Activated CD8-positive, alpha-beta memory T cell treated with anti-CD3 and anti-CD28 coated beads, Interleukin-2, amount 50 U/mL, for 24 hours (primary cell): Measurements from ENCODE around the gene DBNL.
"Not testable (repeated sequence)": the region's sequence is repeated elsewhere in the genome, so short reads cannot be mapped to it uniquely, and the experiment has no call there.

ENCODE experiments used
- DNase-seq: peaks from one replicate; pipeline ENCODE4 v3.0.0-alpha.2; 2020; ENCODE audit errors: extremely low read depth

Gene DBNL

GRCh38 chr7:44044315-44045225 lies at the start of gene DBNL:
Gene DBNL (plus strand): TSS chr7:44044702. CDS start chr7:44044738, 36 bp downstream.
- peak; percentile 89 for DNase-seq

GRCh38 chr7:43997532-43997931 lies 47.0 kb upstream of the DBNL start, which contains the start of gene SPDYE1:
Gene SPDYE1 (plus strand): TSS chr7:43997897. CDS start chr7:43999950, 2,053 bp downstream.
- not testable (repeated sequence) for DNase-seq

GRCh38 chr7:44012081-44012480 lies 32.4 kb upstream of the DBNL start:
- not testable (repeated sequence) for DNase-seq

- DNase-seq, result not testable (repeated sequence)
Measured at GRCh38 chr7:44015090-44015489, 29.4 kb upstream of the DBNL start.

- peak; percentile 97 for DNase-seq
Measured at GRCh38 chr7:44018857-44019807, 25.4 kb upstream of the DBNL start.

GRCh38 chr7:44019825-44020224 lies 24.7 kb upstream of the DBNL start:
- DNase-seq, result not testable (repeated sequence)

- DNase-seq, result not testable (repeated sequence)
Measured at GRCh38 chr7:44022069-44022468, 22.4 kb upstream of the DBNL start.

- DNase-seq, result not testable (repeated sequence)
Measured at GRCh38 chr7:44022796-44023467, 21.6 kb upstream of the DBNL start.

GRCh38 chr7:44029433-44029832 lies 15.1 kb upstream of the DBNL start:
- DNase-seq, result not testable (repeated sequence)

GRCh38 chr7:44030029-44030428 lies 14.5 kb upstream of the DBNL start:
- DNase-seq, result not testable (repeated sequence)

- not testable (repeated sequence) for DNase-seq
Measured at GRCh38 chr7:44031319-44031718, 13.2 kb upstream of the DBNL start.

GRCh38 chr7:44032031-44032430 lies 12.5 kb upstream of the DBNL start:
- DNase-seq, result not testable (repeated sequence)

GRCh38 chr7:44033971-44034844 lies 10.3 kb upstream of the DBNL start:
- DNase-seq, result not testable (repeated sequence)

- DNase-seq, result not testable (repeated sequence)
Measured at GRCh38 chr7:44036364-44036763, 8.1 kb upstream of the DBNL start.

GRCh38 chr7:44037951-44038350 lies 6.6 kb upstream of the DBNL start:
- not testable (repeated sequence) for DNase-seq

- DNase-seq, result not testable (repeated sequence)
Measured at GRCh38 chr7:44038553-44038952, 5.9 kb upstream of the DBNL start.

GRCh38 chr7:44038961-44039558 lies 5.4 kb upstream of the DBNL start:
- not testable (repeated sequence) for DNase-seq

GRCh38 chr7:44039800-44040492 lies 4.6 kb upstream of the DBNL start:
- not testable (repeated sequence) for DNase-seq

- DNase-seq, result not testable (repeated sequence)
Measured at GRCh38 chr7:44040493-44040891, 4.0 kb upstream of the DBNL start.
